ENCODE data around the gene NCKAP5L.

GRCh38 chr12:49767333-49767732, 60.9 kb downstream of the NCKAP5L start:
- no peak for TF ChIP-seq CTCF (conservative IDR thresholded peaks at IDR 0.05 in 1 of 2, IDR thresholded peaks at IDR 0.05 in 1 of 2; ENCODE audit: low read depth in 1 of 2, low read length in 2 of 2)
- TF ChIP-seq EZH2 (IDR thresholded peaks at IDR 0.05; ENCODE audit: low read length, missing control alignments), result no peak

Measured in fibroblast of lung (primary cell).